Activated CD8-positive, alpha-beta memory T cell treated with anti-CD3 and anti-CD28 coated beads for 1 hour (primary cell): Measurements from ENCODE around the gene GRK5.
"Not testable (repeated sequence)": the region's sequence is repeated elsewhere in the genome, so short reads cannot be mapped to it uniquely, and the experiment has no call there.

Source experiments
- DNase-seq, 2 donors: peaks; one replicate each; pipeline ENCODE4 v3.0.0-alpha.2; 2020; ENCODE audit warnings: low read depth in 1 of 2; ENCODE audit errors: extremely low read depth in 1 of 2

Gene GRK5

GRCh38 chr10:119248184-119248583, 40.8 kb downstream of the GRK5 start:
- DNase-seq = no peak

DNA sequence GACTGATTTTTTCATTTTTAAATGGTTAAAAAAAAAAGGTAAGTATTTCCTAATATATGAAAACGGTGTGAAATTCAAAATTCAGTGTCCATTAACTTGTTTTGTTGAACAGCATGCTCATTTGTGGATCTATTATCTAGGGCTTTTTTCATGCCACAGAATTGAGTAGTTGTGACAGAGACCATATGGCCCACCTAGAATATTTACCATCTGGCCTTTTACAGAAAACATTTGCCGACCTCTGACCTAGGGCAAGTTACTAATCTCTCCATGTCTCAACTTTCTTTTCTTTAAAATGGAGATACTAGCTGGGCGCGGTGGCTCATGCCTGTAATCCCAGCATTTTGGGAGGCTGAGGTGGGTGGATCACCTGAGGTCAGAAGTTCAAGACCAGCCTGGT, 41.3 kb downstream of the GRK5 start:
- no peak for DNase-seq

GRCh38 chr10:119250641-119251314, 43.4 kb downstream of the GRK5 start:
- DNase-seq = no peak

GRCh38 chr10:119251315-119251708, 43.9 kb downstream of the GRK5 start:
- DNase-seq = no peak

GRCh38 chr10:119252051-119252465, 44.7 kb downstream of the GRK5 start:
- DNase-seq = no peak

DNA sequence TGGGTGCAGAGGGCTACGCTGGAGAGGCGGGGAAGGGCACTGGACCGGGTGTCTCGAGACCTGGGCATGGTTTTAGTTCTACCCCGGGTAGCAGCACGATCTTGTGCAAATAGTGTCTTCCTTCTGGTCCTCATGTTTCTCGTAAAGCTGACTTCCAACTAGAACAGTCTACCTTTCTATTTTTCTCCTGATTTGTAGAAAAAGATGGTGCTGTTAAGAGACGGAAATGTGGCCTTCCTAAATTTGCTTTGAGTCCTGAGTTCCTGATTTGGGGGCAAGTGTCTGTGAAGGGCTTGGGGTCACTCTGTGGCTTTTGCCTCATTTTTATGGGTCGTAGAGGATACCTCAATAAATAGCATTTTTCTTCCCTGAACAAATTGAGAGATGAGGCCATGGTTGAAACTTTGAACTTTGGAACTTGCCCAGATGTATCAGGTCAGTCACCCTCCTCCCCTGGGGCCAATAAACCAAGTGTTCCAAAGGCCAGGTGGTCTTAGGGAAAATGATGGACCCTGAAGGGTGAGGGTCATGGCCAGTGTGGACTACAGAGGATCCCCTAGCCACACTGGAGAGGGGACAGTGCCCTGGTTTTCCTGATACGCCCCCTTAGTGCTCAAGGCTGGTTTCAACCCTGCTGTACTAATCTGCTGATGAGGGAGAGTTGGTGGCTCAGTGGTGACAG, 45.2 kb downstream of the GRK5 start:
- DNase-seq = no peak

GRCh38 chr10:119253433-119254174, 46.2 kb downstream of the GRK5 start:
- no peak for DNase-seq

GRCh38 chr10:119254335-119254734, 47.0 kb downstream of the GRK5 start:
- DNase-seq = no peak

DNA sequence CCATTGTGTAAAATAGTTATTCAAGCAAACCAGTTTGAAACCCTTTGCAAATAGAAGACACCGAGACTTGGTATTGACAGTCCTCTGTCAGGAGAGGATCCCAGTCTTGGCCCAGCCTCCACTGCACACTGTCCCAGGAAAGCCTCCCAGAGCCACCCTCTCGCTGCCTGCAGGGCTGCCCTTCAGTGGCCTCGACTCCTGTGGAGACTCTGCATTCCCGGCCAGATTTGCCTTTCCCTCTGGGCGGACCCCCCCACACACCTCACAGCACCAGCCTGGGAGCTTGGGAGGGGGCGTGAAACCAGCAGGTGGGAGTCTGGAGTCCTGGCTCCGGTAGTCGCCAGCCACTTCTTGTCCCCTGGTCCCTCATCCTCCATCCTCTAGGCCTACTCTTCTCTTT, 48.7 kb downstream of the GRK5 start:
- DNase-seq = no peak

GRCh38 chr10:119256897-119257296, 49.5 kb downstream of the GRK5 start:
- DNase-seq = no peak

GRCh38 chr10:119257899-119258419, 50.6 kb downstream of the GRK5 start:
- DNase-seq = no peak

GRCh38 chr10:119259345-119259744, 52.0 kb downstream of the GRK5 start:
- DNase-seq = no peak

DNA sequence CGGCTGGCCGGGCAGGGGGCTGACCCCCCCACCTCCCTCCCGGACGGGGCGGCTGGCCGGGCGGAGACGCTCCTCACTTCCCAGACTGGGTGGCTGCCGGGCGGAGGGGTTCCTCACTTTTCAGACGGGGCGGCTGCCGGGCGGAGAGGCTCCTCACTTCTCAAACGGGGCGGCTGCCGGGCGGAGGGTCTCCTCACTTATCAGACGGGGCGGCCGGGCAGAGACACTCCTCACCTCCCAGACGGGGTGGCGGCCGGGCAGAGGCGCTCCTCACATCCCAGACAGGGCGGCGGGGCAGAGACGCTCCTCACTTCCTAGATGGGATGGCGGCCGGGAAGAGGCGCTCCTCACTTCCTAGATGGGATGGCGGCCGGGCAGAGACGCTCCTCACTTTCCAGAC, 53.6 kb downstream of the GRK5 start:
- DNase-seq = not testable (repeated sequence)

DNA sequence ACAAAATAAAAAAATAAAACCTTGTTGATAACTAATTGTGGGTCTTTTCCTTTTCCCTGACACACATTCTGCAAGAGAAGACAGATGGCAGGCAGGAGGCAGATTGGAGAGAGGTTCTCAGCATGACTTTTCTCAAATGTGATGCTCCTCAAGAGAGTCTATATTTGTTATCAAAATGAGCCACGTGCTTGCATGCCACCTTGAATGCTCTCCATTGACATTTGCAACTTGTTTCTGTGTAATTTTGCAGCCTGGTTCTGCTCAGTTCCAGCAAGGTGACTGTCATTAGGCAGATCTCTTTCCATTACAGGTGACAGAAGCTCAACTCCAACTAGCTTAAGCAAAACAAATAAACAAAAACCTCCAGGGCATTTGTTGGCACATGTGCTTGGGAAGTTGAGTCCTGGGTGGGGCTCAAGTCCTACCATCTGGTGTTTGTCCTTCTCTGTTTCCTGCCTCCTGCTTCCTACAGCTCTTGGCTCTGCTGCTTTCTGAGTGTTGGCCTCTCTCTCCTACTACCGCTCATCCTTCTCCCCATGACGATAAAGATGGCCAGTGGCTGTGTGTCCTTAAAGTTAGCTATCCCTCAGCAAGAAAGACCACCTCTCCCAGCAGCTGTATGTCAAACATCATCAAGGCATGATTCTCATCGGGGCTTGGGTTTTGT, 56.7 kb downstream of the GRK5 start:
- no peak for DNase-seq

DNA sequence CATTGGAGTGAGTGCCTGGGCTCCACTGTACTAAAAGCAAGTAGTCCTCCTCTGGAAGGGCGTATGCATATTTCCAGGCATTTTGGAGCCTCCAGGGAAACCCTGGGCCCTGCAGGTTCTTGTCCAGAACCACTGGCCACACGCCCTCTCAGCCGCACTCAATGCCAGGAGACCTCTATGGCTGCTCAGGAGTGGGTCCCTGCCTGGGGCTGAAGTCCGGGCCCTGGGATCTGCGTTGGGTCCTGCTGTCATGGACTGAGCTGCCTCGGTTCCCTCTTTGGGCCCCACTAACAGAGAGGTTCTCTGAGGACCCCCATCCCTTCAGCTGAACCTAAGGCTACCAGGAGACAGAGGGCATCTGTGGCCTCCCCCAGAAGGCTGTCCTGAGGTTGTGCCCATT, 58.3 kb downstream of the GRK5 start:
- no peak for DNase-seq

GRCh38 chr10:119267384-119267783, 60.0 kb downstream of the GRK5 start:
- no peak for DNase-seq

- no peak for DNase-seq
These were observed 61.1 kb downstream of the GRK5 start for GRCh38 chr10:119268428-119268827.

DNA sequence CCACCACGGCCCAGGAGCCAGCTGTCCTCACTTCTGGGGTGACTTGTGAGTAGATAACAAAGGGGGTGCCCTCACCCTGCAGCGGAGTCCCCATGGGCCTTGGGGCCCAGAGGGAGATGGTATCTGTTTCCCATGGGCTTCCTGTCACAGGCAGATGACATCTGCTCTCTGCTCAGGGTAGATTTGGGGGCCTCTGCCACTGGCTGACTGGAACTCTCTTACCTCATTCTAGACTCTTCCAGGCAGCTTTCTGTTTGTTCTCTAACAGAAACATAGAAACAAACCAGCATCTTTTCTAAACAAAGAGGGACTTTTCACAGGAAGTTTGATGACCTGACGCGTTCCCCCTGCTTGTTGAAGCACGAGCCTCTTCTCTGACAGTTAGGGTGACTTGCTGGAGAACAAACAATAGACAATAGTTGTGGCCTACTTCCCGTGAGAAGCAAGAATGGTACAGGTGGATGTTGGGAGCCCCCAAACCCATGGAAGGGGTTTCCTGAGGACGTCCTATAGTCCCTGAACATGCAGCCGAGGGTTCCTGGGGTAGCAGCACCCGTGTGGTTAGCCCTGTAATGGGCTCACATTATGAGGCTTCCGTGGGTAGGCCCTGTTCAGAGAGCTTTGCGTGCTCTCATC, 61.6 kb downstream of the GRK5 start:
- DNase-seq = peak; percentile 33 to 47

GRCh38 chr10:119269737-119270136, 62.4 kb downstream of the GRK5 start:
- no peak for DNase-seq

- peak in 1 of 2 donors; percentile 29 for DNase-seq
These were observed 63.5 kb downstream of the GRK5 start for GRCh38 chr10:119270762-119271366.
